ENCODE results near the gene YY1AP1. TPM values are rescaled to one million over a fixed set of nuclear protein-coding genes. Genes with fewer than 3 reads are reported as not detected.
"Not testable (repeated sequence)": the region's sequence is repeated elsewhere in the genome, so short reads cannot be mapped to it uniquely, and the experiment has no call there.

YY1AP1 gene
- total RNA-seq, 4 donors from 2014 or later: 84.0 to 198 (median 92.1) TPM

- Histone ChIP-seq H3K27ac (no peak overlapping the region), H3K4me1 (no peaks in the 10 kb centered on the region), H3K9me3 (no peaks in the 10 kb centered on the region), H3K36me3 (no peaks in the 10 kb centered on the region), H3K27me3 (no peaks in the 10 kb centered on the region), H3K4me3 (no peak overlapping the region)
- intact Hi-C loops (cut with DNase I; ENCODE audit: low total_unique reads): no loop called here
- DNase-seq: no peak
- TF ChIP-seq EP300 (IDR thresholded peaks at IDR 0.05; ENCODE audit: low read depth): no peak
- TF ChIP-seq POLR2AphosphoS5 (IDR thresholded peaks at IDR 0.05): no peak
- no peak for TF ChIP-seq CTCF (IDR thresholded peaks at IDR 0.05)
- no peak for TF ChIP-seq POLR2A (IDR thresholded peaks at IDR 0.05)
- in situ Hi-C loops (cut with MboI; ENCODE audit: low pct_ligation_motif_present in 1 of 4, low pct_unique_long_range_greater_than_20kb in 1 of 4, low sequenced_read_pairs in 3 of 4): no loop called here
- WGBS, 2 donors (ENCODE audit: low coverage in 1 of 2): 69 to 88% methylated on average over 2 of the region's 2 CpGs
Measured at GRCh38 chr1:155713075-155713474, 24.5 kb upstream of the YY1AP1 start.

- whole genome bisulfite sequencing, 2 donors (ENCODE audit: low coverage in 1 of 2): 88 to 90% methylated on average over 2 to 3 of the region's 3 CpGs
- DNase-seq; intact Hi-C loops (cut with DNase I; ENCODE audit: low total_unique reads): not testable (repeated sequence)
Measured at GRCh38 chr1:155712636-155713035, 24.1 kb upstream of the YY1AP1 start.

GRCh38 chr1:155711457-155711856 lies 22.9 kb upstream of the YY1AP1 start:
- H3K9me3 ChIP-seq; DNase-seq; H3K27me3 ChIP-seq; intact Hi-C loops (cut with DNase I; ENCODE audit: low total_unique reads); in situ Hi-C loops (cut with MboI; ENCODE audit: low pct_ligation_motif_present in 1 of 4, low pct_unique_long_range_greater_than_20kb in 1 of 4, low sequenced_read_pairs in 3 of 4); H3K4me1 ChIP-seq; H3K36me3 ChIP-seq; H3K4me3 ChIP-seq; H3K27ac ChIP-seq: not testable (repeated sequence)
- 99% methylated on average over 3 of the region's 3 CpGs; no CpG with 5 or more reads in 1 of the 2 donors for WGBS, 2 donors (ENCODE audit: low coverage in 1 of 2)

More at GRCh38 chr1:155712636-155713035, 24.1 kb upstream of the YY1AP1 start:
- H3K9me3 ChIP-seq; H3K4me3 ChIP-seq; H3K4me1 ChIP-seq; H3K36me3 ChIP-seq; in situ Hi-C loops (cut with MboI; ENCODE audit: low pct_ligation_motif_present in 1 of 4, low pct_unique_long_range_greater_than_20kb in 1 of 4, low sequenced_read_pairs in 3 of 4); H3K27me3 ChIP-seq; H3K27ac ChIP-seq: not testable (repeated sequence)

- no peak overlapping the region for H3K4me3 ChIP-seq
- intact Hi-C loops (cut with DNase I; ENCODE audit: low total_unique reads) (no loop called here), in situ Hi-C loops (cut with MboI; ENCODE audit: low pct_ligation_motif_present in 1 of 4, low pct_unique_long_range_greater_than_20kb in 1 of 4, low sequenced_read_pairs in 3 of 4) (no loop called here)
- no peaks in the 10 kb centered on the region for H3K27me3 ChIP-seq
- no peak overlapping the region for H3K27ac ChIP-seq
- H3K36me3 ChIP-seq: no peaks in the 10 kb centered on the region
- no peaks in the 10 kb centered on the region for H3K4me1 ChIP-seq
- no peaks in the 10 kb centered on the region for H3K9me3 ChIP-seq
- 99 to 100% methylated on average over 1 to 3 of the region's 3 CpGs for WGBS, 2 donors (ENCODE audit: low coverage in 1 of 2)
- DNase-seq: no peak
- TF ChIP-seq EP300 (IDR thresholded peaks at IDR 0.05; ENCODE audit: low read depth) (no peak), CTCF (IDR thresholded peaks at IDR 0.05) (no peak), POLR2A (IDR thresholded peaks at IDR 0.05) (no peak), POLR2AphosphoS5 (IDR thresholded peaks at IDR 0.05) (no peak)
Measured at GRCh38 chr1:155709391-155709790, 20.8 kb upstream of the YY1AP1 start.

GRCh38 chr1:155706139-155706538 lies 17.6 kb upstream of the YY1AP1 start:
- DNase-seq: no peak
- in situ Hi-C loops (cut with MboI; ENCODE audit: low pct_ligation_motif_present in 1 of 4, low pct_unique_long_range_greater_than_20kb in 1 of 4, low sequenced_read_pairs in 3 of 4) (no loop called here), intact Hi-C loops (cut with DNase I; ENCODE audit: low total_unique reads) (no loop called here)
- WGBS, 2 donors (ENCODE audit: low coverage in 1 of 2): 81 to 86% methylated on average over 3 to 5 of the region's 5 CpGs
- Histone ChIP-seq H3K4me3 (no peak overlapping the region), H3K4me1 (no peaks in the 10 kb centered on the region), H3K36me3 (no peaks in the 10 kb centered on the region), H3K27ac (no peak overlapping the region), H3K27me3 (no peaks in the 10 kb centered on the region), H3K9me3 (no peaks in the 10 kb centered on the region)
- TF ChIP-seq POLR2A (IDR thresholded peaks at IDR 0.05): no peak
- no peak for TF ChIP-seq CTCF (IDR thresholded peaks at IDR 0.05)
- TF ChIP-seq EP300 (IDR thresholded peaks at IDR 0.05; ENCODE audit: low read depth): no peak
- TF ChIP-seq POLR2AphosphoS5 (IDR thresholded peaks at IDR 0.05): no peak

GRCh38 chr1:155704414-155704813 lies 15.8 kb upstream of the YY1AP1 start:
- H3K9me3 ChIP-seq; DNase-seq; H3K36me3 ChIP-seq; in situ Hi-C loops (cut with MboI; ENCODE audit: low pct_ligation_motif_present in 1 of 4, low pct_unique_long_range_greater_than_20kb in 1 of 4, low sequenced_read_pairs in 3 of 4); H3K27me3 ChIP-seq; H3K4me3 ChIP-seq; H3K27ac ChIP-seq; intact Hi-C loops (cut with DNase I; ENCODE audit: low total_unique reads); H3K4me1 ChIP-seq: not testable (repeated sequence)
- WGBS, 2 donors (ENCODE audit: low coverage in 1 of 2): 90 to 97% methylated on average over 3 to 5 of the region's 5 CpGs
